Vagina (tissue), 2 donors: ENCODE data around the gene SAXO2. TPM values are rescaled to one million over a fixed set of nuclear protein-coding genes. Genes with fewer than 3 reads are reported as not detected.
A peak's percentile ranks its signal among the peaks of the same experiment; 100 is the strongest.
"Not testable (repeated sequence)": the region's sequence is repeated elsewhere in the genome, so short reads cannot be mapped to it uniquely, and the experiment has no call there.

Experiments
- DNase-seq, 2 donors: peaks; one replicate each; pipeline ENCODE4 v3.0.0-alpha.2; 2017; ENCODE audit errors: extremely low spot score in 2 of 2
- H3K27ac ChIP-seq: fragments of 200-600 bp; sonication (generic); one replicate; pipeline ENCODE4 v1.5.1; 2019
- H3K27me3 ChIP-seq: fragments of 200-600 bp; sonication (generic); one replicate; pipeline ENCODE4 v1.5.1; 2019
- H3K36me3 ChIP-seq, 2 donors: fragments of 200-600 bp; sonication (generic); one replicate each; pipeline ENCODE4 v1.5.1; 2017 to 2019
- H3K4me1 ChIP-seq: fragments of 200-600 bp; sonication (generic); one replicate; pipeline ENCODE4 v1.5.1; 2019
- H3K4me3 ChIP-seq, 2 donors: fragments of 200-600 bp; sonication (generic); 1 replicate in 1 of 2; 2 replicates in 1 of 2; pipeline ENCODE4 v1.5.1; 2016 to 2019
- H3K9me3 ChIP-seq: fragments of 200-600 bp; sonication (generic); one replicate; pipeline ENCODE4 v1.5.1; 2019
- POLR2A ChIP-seq, 2 donors: fragments of 450-650 bp; IDR thresholded peaks; one replicate each; pipeline ENCODE4 v1.6.1; 2017; ENCODE audit warnings: antibody characterized with exemption in 2 of 2, mild to moderate bottlenecking in 2 of 2, moderate library complexity in 2 of 2
- POLR2AphosphoS5 ChIP-seq, 2 donors: sonication (generic); formaldehyde crosslinking; IDR thresholded peaks; one replicate each; pipeline ENCODE4 v1.9.0; 2017; ENCODE audit warnings: antibody characterized with exemption in 2 of 2, mild to moderate bottlenecking in 2 of 2, low read depth in 1 of 2; ENCODE audit not compliant: insufficient read depth in 1 of 2
- intact Hi-C: fragments of 100-400 bp; cut with DNase I; formaldehyde crosslinking; loops from one replicate; pipeline ENCODE4 v1.15.1; 2023
- total RNA-seq: library from RNA; depleted of rRNA; stranded (reverse); fragments of >200 nt; gene quantifications from one replicate; pipeline ENCODE4 v1.2.3, GENCODE V29; 2016
- TF ChIP-seq, protein P1 (sequence below), 3 experiments: fragments of 450-650 bp in 2 of 3; fragments of 200-600 bp in 1 of 3; sonication (generic) in 1 of 3; IDR thresholded peaks; one replicate each; pipeline ENCODE4 v1.5.1; 2017 to 2019; ENCODE audit warnings: antibody characterized with exemption in 3 of 3, mild to moderate bottlenecking in 2 of 3, moderate library complexity in 2 of 3

The SAXO2 gene
- total RNA-seq, 1 donor from 2014 or later = not detected

DNA sequence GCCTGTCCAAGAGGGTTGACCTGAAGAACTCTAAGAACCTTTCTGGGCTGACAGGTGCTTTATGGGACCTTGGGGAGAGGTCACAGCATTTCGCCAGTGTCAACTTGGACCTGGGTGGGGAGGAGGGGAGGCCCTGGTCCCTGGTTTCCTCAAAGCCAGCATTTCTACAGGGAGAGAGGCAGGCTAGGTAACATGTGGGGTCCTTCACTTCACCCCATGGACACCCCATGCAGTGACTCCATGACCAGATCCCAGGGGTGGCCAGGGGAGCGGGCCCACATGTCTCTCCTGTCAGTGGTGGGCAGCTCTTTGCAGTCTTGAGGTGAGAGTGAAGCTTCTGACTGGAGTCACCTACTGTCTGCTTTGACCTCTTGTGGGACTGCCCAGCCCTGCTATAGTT is 50.8 kb downstream of the SAXO2 start:
- Histone ChIP-seq H3K4me1 (no peaks in the 10 kb centered on the region), H3K4me3 (no peak overlapping the region), H3K27ac (no peak overlapping the region), H3K27me3 (no peaks in the 10 kb centered on the region), H3K36me3 (no peaks in the 10 kb centered on the region), H3K9me3 (no peaks in the 10 kb centered on the region)
- intact Hi-C loops = no loop called here
- DNase-seq = peak in 1 of 2 donors; percentile 49
- TF ChIP-seq, protein P1, sequence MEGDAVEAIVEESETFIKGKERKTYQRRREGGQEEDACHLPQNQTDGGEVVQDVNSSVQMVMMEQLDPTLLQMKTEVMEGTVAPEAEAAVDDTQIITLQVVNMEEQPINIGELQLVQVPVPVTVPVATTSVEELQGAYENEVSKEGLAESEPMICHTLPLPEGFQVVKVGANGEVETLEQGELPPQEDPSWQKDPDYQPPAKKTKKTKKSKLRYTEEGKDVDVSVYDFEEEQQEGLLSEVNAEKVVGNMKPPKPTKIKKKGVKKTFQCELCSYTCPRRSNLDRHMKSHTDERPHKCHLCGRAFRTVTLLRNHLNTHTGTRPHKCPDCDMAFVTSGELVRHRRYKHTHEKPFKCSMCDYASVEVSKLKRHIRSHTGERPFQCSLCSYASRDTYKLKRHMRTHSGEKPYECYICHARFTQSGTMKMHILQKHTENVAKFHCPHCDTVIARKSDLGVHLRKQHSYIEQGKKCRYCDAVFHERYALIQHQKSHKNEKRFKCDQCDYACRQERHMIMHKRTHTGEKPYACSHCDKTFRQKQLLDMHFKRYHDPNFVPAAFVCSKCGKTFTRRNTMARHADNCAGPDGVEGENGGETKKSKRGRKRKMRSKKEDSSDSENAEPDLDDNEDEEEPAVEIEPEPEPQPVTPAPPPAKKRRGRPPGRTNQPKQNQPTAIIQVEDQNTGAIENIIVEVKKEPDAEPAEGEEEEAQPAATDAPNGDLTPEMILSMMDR (IDR thresholded peaks at IDR 0.05) = no peak
- no peak for TF ChIP-seq POLR2AphosphoS5 (IDR thresholded peaks at IDR 0.05; ENCODE audit: insufficient read depth in 1 of 2, low read depth in 1 of 2)

- H3K27me3 ChIP-seq, H3K4me3 ChIP-seq, H3K4me1 ChIP-seq, H3K36me3 ChIP-seq, H3K9me3 ChIP-seq, intact Hi-C loops, H3K27ac ChIP-seq: not testable (repeated sequence)
- peak in 1 of 2 donors; percentile 79 for DNase-seq
Measured at GRCh38 chr15:82313951-82314768, 51.5 kb downstream of the SAXO2 start.

- Histone ChIP-seq H3K27ac (no peak overlapping the region), H3K9me3 (no peaks in the 10 kb centered on the region), H3K36me3 (no peaks in the 10 kb centered on the region), H3K4me1 (no peaks in the 10 kb centered on the region), H3K27me3 (no peaks in the 10 kb centered on the region), H3K4me3 (no peak overlapping the region)
- intact Hi-C loops = no loop called here
- peak in 1 of 2 donors; percentile 95 for DNase-seq
- no peak for TF ChIP-seq POLR2A (IDR thresholded peaks at IDR 0.05)
Measured at GRCh38 chr15:82314769-82315518, 52.3 kb downstream of the SAXO2 start.

- Histone ChIP-seq H3K27me3 (no peaks in the 10 kb centered on the region), H3K4me3 (no peak overlapping the region), H3K9me3 (no peaks in the 10 kb centered on the region), H3K36me3 (no peaks in the 10 kb centered on the region), H3K4me1 (no peaks in the 10 kb centered on the region), H3K27ac (no peak overlapping the region)
- TF ChIP-seq, protein P1 (IDR thresholded peaks at IDR 0.05) = no peak
- no peak for TF ChIP-seq POLR2AphosphoS5 (IDR thresholded peaks at IDR 0.05; ENCODE audit: insufficient read depth in 1 of 2, low read depth in 1 of 2)
- no peak for TF ChIP-seq POLR2A (IDR thresholded peaks at IDR 0.05)
- intact Hi-C loops = no loop called here
- no peak for DNase-seq
Measured at GRCh38 chr15:82315519-82316246, 53.1 kb downstream of the SAXO2 start.

GRCh38 chr15:82316247-82317090 is 53.9 kb downstream of the SAXO2 start:
- H3K9me3 ChIP-seq, H3K27me3 ChIP-seq, DNase-seq, intact Hi-C loops, H3K4me1 ChIP-seq, H3K36me3 ChIP-seq, H3K27ac ChIP-seq, H3K4me3 ChIP-seq: not testable (repeated sequence)

- Histone ChIP-seq H3K27ac (no peak overlapping the region), H3K4me1 (no peaks in the 10 kb centered on the region), H3K9me3 (no peaks in the 10 kb centered on the region), H3K36me3 (no peaks in the 10 kb centered on the region), H3K27me3 (no peaks in the 10 kb centered on the region), H3K4me3 (no peak overlapping the region)
- intact Hi-C loops = no loop called here
- TF ChIP-seq, protein P1 (IDR thresholded peaks at IDR 0.05) = no peak
- TF ChIP-seq POLR2AphosphoS5 (IDR thresholded peaks at IDR 0.05; ENCODE audit: insufficient read depth in 1 of 2, low read depth in 1 of 2) (no peak), POLR2A (IDR thresholded peaks at IDR 0.05) (no peak)
- no peak for DNase-seq
Measured at GRCh38 chr15:82317091-82317489, 54.5 kb downstream of the SAXO2 start.

DNA sequence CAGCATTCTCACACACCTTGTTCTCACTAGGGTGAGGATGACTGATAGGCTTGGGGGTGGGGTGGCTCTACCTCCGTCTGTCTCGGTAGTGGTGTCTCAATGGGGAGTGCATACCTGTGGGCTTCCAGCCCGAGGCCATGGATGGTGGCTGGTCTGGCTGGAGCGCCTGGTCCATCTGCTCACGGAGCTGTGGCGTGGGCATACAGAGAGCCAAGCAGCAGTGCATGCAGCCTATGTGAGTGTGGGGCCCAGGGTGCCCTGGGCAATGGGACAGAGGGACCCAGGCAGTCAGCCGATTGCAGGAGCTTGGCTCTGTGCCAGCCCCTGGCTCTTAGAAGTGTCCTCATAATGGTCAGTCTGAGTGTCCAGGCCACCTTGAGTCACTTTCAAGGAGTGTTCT is 54.9 kb downstream of the SAXO2 start:
- H3K4me1 ChIP-seq, H3K36me3 ChIP-seq, H3K27ac ChIP-seq, H3K4me3 ChIP-seq, H3K9me3 ChIP-seq, DNase-seq, intact Hi-C loops, H3K27me3 ChIP-seq: not testable (repeated sequence)

GRCh38 chr15:82318281-82318680 is 55.7 kb downstream of the SAXO2 start:
- H3K9me3 ChIP-seq, DNase-seq, H3K4me3 ChIP-seq, H3K27ac ChIP-seq, H3K36me3 ChIP-seq, H3K4me1 ChIP-seq, intact Hi-C loops, H3K27me3 ChIP-seq: not testable (repeated sequence)
